ENCODE results near the gene PCDHB1. TPM values are rescaled to one million over a fixed set of nuclear protein-coding genes. Genes with fewer than 3 reads are reported as not detected.
"Not testable (repeated sequence)": the region's sequence is repeated elsewhere in the genome, so short reads cannot be mapped to it uniquely, and the experiment has no call there.

PCDHB1 gene
- total and polyA plus RNA-seq, 2 of the 8 experiments (the other 6 are each of a cell fraction or from before 2014, with no cell fraction given), result 0.03 to 0.04 TPM

- FAIRE-seq; H3K4ac ChIP-seq (replicated peaks; ENCODE audit: insufficient read length, low read depth, low read length); H3K79me2 ChIP-seq (ENCODE audit: control insufficient read depth in 1 of 2, insufficient read depth in 2 of 2, low read length in 2 of 2); H3K56ac ChIP-seq (replicated peaks; ENCODE audit: insufficient read length, low read depth, low read length); H3K4me3 ChIP-seq (ENCODE audit: extremely low read depth in 1 of 4, insufficient read depth in 2 of 4, low read depth in 3 of 4, low read length in 4 of 4); H3K18ac ChIP-seq (ENCODE audit: extremely low read depth, low read length); H2BK12ac ChIP-seq (ENCODE audit: low read depth, low read length); CTCF ChIA-PET (ENCODE audit: partially characterized antibody); H3K9me3 ChIP-seq (ENCODE audit: insufficient read depth in 2 of 2, low read depth in 1 of 2, low read length in 1 of 2); H2BK5ac ChIP-seq (ENCODE audit: low read depth, low read length); H3K27me3 ChIP-seq (replicated peaks in 1 of 4; ENCODE audit: control insufficient read depth in 3 of 4, extremely low read depth in 1 of 4, insufficient read depth in 3 of 4, low read length in 3 of 4); H3K23ac ChIP-seq (ENCODE audit: insufficient read length); H4K5ac ChIP-seq (ENCODE audit: insufficient read length, low read depth, low read length); H2BK120ac ChIP-seq (replicated peaks; ENCODE audit: low read depth, low read length); H2BK20ac ChIP-seq (ENCODE audit: low read length); H2AFZ ChIP-seq (ENCODE audit: low read length); H4K91ac ChIP-seq (replicated peaks; ENCODE audit: insufficient read length, low read length); H3K23me2 ChIP-seq (ENCODE audit: low read depth, low read length); H4K20me1 ChIP-seq (replicated peaks in 1 of 2; ENCODE audit: control insufficient read depth in 1 of 2, insufficient read depth in 2 of 2, low read length in 2 of 2); H3K14ac ChIP-seq (ENCODE audit: insufficient read length); H2AK5ac ChIP-seq (ENCODE audit: low read depth, low read length); H3K79me1 ChIP-seq (ENCODE audit: low read depth, low read length); H3K4me1 ChIP-seq (replicated peaks in 1 of 4; ENCODE audit: control insufficient read depth in 3 of 4, insufficient read depth in 4 of 4, low read length in 3 of 4); POLR2A ChIA-PET (ENCODE audit: partially characterized antibody); H3K27ac ChIP-seq (ENCODE audit: low read depth, low read length); H3K4me2 ChIP-seq (ENCODE audit: insufficient read depth in 1 of 2, low read depth in 2 of 2, low read length in 2 of 2); H2BK15ac ChIP-seq (ENCODE audit: low read length); DNase-seq (ENCODE audit: low read depth in 1 of 2, low spot score in 2 of 2); H3K9ac ChIP-seq (replicated peaks in 1 of 4; ENCODE audit: extremely low read depth in 1 of 4, low read depth in 3 of 4, low read length in 3 of 4); H4K8ac ChIP-seq (ENCODE audit: extremely low read depth, insufficient read depth, low read length): not testable (repeated sequence)
- peaks cover 0 to 15% (median 3%) of the 10 kb centered on the region in 4 experiments; a peak in 3 of 8 replicates for H3K36me3 ChIP-seq (ENCODE audit: control insufficient read depth in 2 of 4, insufficient read depth in 4 of 4, low read length in 3 of 4)
- WGBS, 2 experiments (ENCODE audit: extremely low coverage in 1 of 2, insufficient coverage in 1 of 2, insufficient read length in 1 of 2, insufficient replicate concordance in 2 of 2, low coverage in 1 of 2, low lambda C conversion rate in 2 of 2, missing lambda C conversion rate in 1 of 2), result 94% methylated on average over 28 of the region's 39 CpGs; no CpG with 5 or more reads in 1 of the 2 experiments
Observed at GRCh38 chr5:141102070-141102469, 50.9 kb downstream of the PCDHB1 start.

DNA sequence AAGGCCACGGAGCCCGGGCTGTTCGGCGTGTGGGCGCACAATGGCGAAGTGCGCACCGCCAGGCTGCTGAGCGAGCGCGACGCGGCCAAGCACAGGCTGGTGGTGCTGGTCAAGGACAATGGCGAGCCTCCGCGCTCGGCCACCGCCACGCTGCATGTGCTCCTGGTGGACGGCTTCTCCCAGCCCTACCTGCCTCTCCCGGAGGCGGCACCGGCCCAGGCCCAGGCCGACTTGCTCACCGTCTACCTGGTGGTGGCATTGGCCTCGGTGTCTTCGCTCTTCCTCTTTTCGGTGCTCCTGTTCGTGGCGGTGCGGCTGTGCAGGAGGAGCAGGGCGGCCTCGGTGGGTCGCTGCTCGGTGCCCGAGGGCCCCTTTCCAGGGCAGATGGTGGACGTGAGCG lies 51.3 kb downstream of the PCDHB1 start:
- H2BK20ac ChIP-seq (ENCODE audit: low read length); H2BK15ac ChIP-seq (ENCODE audit: low read length); H3K23ac ChIP-seq (ENCODE audit: insufficient read length); H3K56ac ChIP-seq (replicated peaks; ENCODE audit: insufficient read length, low read depth, low read length); H4K5ac ChIP-seq (ENCODE audit: insufficient read length, low read depth, low read length); H3K4me2 ChIP-seq (ENCODE audit: insufficient read depth in 1 of 2, low read depth in 2 of 2, low read length in 2 of 2); H3K18ac ChIP-seq (ENCODE audit: extremely low read depth, low read length); H3K79me1 ChIP-seq (ENCODE audit: low read depth, low read length); H2AFZ ChIP-seq (ENCODE audit: low read length); H3K27me3 ChIP-seq (replicated peaks in 1 of 4; ENCODE audit: control insufficient read depth in 3 of 4, extremely low read depth in 1 of 4, insufficient read depth in 3 of 4, low read length in 3 of 4); H3K9ac ChIP-seq (replicated peaks in 1 of 4; ENCODE audit: extremely low read depth in 1 of 4, low read depth in 3 of 4, low read length in 3 of 4); H3K14ac ChIP-seq (ENCODE audit: insufficient read length); H3K4me1 ChIP-seq (replicated peaks in 1 of 4; ENCODE audit: control insufficient read depth in 3 of 4, insufficient read depth in 4 of 4, low read length in 3 of 4); FAIRE-seq; H4K91ac ChIP-seq (replicated peaks; ENCODE audit: insufficient read length, low read length); DNase-seq (ENCODE audit: low read depth in 1 of 2, low spot score in 2 of 2); H2AK5ac ChIP-seq (ENCODE audit: low read depth, low read length); H3K4ac ChIP-seq (replicated peaks; ENCODE audit: insufficient read length, low read depth, low read length); POLR2A ChIA-PET (ENCODE audit: partially characterized antibody); H3K79me2 ChIP-seq (ENCODE audit: control insufficient read depth in 1 of 2, insufficient read depth in 2 of 2, low read length in 2 of 2); H3K27ac ChIP-seq (ENCODE audit: low read depth, low read length); H4K20me1 ChIP-seq (replicated peaks in 1 of 2; ENCODE audit: control insufficient read depth in 1 of 2, insufficient read depth in 2 of 2, low read length in 2 of 2); H4K8ac ChIP-seq (ENCODE audit: extremely low read depth, insufficient read depth, low read length); H2BK12ac ChIP-seq (ENCODE audit: low read depth, low read length); H2BK5ac ChIP-seq (ENCODE audit: low read depth, low read length); H2BK120ac ChIP-seq (replicated peaks; ENCODE audit: low read depth, low read length); H3K4me3 ChIP-seq (ENCODE audit: extremely low read depth in 1 of 4, insufficient read depth in 2 of 4, low read depth in 3 of 4, low read length in 4 of 4); H3K9me3 ChIP-seq (ENCODE audit: insufficient read depth in 2 of 2, low read depth in 1 of 2, low read length in 1 of 2); H3K23me2 ChIP-seq (ENCODE audit: low read depth, low read length): not testable (repeated sequence)
- H3K36me3 ChIP-seq (ENCODE audit: control insufficient read depth in 2 of 4, insufficient read depth in 4 of 4, low read length in 3 of 4), result peaks cover 0 to 15% (median 3%) of the 10 kb centered on the region in 4 experiments; a peak in 3 of 8 replicates
- 93% methylated on average over 11 of the region's 38 CpGs; no CpG with 5 or more reads in 1 of the 2 experiments for WGBS, 2 experiments (ENCODE audit: extremely low coverage in 1 of 2, insufficient coverage in 1 of 2, insufficient read length in 1 of 2, insufficient replicate concordance in 2 of 2, low coverage in 1 of 2, low lambda C conversion rate in 2 of 2, missing lambda C conversion rate in 1 of 2)
- CTCF ChIA-PET (ENCODE audit: partially characterized antibody), result interaction anchor here (0.9 to 1.1 kb wide), 2 partner anchors 8 to 33 kb away, joined by 3 to 4 read pairs; partner anchors contain the start of gene PCDHB2

Data from H1 (cell line).